DOHH2 (cell line): Measurements from ENCODE around the gene CA14.

Experiments used
- EZH2phosphoT487 ChIP-seq: fragments of 200-600 bp; sonication (generic); IDR thresholded peaks from 2 replicates; pipeline ENCODE4 v1.6.1; 2017; ENCODE audit warnings: borderline replicate concordance, mild to moderate bottlenecking, antibody characterized with exemption, low read length, moderate library complexity, mixed read lengths
- TF ChIP-seq, protein P1 (sequence below): fragments of 200-600 bp; sonication (generic); IDR thresholded peaks from one replicate; pipeline ENCODE4 v1.5.1; 2014; ENCODE audit warnings: antibody characterized with exemption, mild to moderate bottlenecking, low read depth, low read length; ENCODE audit not compliant: poor library complexity, severe bottlenecking

DNA sequence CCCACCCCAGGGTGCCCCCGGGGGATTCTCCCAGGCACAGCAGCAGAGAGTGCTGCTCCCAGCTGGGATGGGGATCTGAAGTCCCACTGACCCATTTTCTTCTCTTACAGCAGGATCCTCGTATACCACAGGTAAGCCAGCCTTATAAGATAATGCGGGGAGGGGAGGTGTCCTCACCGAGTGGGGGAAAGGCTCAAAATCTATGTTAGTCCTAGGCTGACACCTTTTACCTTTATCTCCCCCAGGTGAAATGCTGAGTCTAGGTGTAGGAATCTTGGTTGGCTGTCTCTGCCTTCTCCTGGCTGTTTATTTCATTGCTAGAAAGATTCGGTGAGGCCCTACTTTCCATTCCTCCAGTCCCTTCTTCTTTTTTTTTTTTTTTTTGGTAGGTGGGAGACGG lies 6.0 kb downstream of the CA14 start:
- TF ChIP-seq, protein P1, sequence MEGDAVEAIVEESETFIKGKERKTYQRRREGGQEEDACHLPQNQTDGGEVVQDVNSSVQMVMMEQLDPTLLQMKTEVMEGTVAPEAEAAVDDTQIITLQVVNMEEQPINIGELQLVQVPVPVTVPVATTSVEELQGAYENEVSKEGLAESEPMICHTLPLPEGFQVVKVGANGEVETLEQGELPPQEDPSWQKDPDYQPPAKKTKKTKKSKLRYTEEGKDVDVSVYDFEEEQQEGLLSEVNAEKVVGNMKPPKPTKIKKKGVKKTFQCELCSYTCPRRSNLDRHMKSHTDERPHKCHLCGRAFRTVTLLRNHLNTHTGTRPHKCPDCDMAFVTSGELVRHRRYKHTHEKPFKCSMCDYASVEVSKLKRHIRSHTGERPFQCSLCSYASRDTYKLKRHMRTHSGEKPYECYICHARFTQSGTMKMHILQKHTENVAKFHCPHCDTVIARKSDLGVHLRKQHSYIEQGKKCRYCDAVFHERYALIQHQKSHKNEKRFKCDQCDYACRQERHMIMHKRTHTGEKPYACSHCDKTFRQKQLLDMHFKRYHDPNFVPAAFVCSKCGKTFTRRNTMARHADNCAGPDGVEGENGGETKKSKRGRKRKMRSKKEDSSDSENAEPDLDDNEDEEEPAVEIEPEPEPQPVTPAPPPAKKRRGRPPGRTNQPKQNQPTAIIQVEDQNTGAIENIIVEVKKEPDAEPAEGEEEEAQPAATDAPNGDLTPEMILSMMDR: no peak
- TF ChIP-seq EZH2phosphoT487: no peak
